AG09319 (cell line): Measurements from ENCODE around the gene GPRIN2.

ENCODE experiments used
- DNase-seq: peaks from one replicate; pipeline ENCODE4 v3.0.0-alpha.2; 2010; ENCODE audit warnings: low read depth; ENCODE audit errors: extremely low read depth
- CTCF ChIP-seq: IDR thresholded peaks from 2 replicates; pipeline ENCODE4 v1.5.1; 2011; ENCODE audit warnings: low read depth, mild to moderate bottlenecking, inconsistent platforms, low read length, moderate library complexity

The GPRIN2 gene

DNA sequence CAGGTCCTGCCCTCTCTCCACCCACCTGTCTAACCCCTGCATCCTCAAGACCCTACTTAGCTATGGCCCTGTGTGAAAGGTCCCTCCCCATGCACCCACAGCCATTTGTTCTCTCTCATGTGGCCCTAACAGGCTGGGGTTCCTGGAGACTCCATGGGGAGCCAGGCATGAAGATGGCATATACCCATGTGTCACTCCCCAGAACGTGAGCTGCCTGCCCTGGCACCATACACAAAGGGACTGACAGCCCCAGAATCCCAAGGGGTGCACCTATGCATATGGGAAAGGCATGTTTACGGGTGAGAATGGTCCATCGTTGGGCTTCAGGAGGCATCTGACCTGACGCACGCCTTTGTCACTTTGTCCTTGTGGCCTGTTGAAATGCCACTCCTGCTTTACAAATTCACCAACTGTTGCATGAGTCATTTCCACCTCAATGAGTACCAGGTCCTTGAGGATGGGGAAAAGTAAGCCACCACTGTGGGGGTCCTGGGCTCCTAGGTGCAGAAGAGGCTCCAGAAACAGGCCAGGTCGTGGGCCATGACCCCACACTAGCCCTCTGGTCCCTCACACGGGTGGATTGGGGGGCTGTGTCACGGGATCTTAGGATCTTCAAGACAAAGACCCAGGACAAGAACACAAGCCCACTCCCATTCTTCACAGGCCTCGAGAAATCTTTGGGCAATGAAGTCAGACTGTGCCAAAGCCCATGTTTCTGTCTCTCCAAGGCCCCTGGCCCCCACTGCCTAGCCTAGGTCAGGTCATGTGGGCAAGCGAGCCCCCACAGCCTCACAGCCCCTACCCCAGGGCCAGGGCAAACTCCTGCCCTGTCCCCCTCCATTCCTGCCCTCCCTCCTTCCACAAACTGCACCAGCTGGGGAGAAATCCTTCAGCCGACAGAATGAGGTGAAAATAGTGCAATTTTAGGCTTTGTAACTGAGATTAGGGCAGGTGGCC, 8.6 kb downstream of the GPRIN2 start:
- TF ChIP-seq CTCF, result no peak
- no peak for DNase-seq

DNA sequence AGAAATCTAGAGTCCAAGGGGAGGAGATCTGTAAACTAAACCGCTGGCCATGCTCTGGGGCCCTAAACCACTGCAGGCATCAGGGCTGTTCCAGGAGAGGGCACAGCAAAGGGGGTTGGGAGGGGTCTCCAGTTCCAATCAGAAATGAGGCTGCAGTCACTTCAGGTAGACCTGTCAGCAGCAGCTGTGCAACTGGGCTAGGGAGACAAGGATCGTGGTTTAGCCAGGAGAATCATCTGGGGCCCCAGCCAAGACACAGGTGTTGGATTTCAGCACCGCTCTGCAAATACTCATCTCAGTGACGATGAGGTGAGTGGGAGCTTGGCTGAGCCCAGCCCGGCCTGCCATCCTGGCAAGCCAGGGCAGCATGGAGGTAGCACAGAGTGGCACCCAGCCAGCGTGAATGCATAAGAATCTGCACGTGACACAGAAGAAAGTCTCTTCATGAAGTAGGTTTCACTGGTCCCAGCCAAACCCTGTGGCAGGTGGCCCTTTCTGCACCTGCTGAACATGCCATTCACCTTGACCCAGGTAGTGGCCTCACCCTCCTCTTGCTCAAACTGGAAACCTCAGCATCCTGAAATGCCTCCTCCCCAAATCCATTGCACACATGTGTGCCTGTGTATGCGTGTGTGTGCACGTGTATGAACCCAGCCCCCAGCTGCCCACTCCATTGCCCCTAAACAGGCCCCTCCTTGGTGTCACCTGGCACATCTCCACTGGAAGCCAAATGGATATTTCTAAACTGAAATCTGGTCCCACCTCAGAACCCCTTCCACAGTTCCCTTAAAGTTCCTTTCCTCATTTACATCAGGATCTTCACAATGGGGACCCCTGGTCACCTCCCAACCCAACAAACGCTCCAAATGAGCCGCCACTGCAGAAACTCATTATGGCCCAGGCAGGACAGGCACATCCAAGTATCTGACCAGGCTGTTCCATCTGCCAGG, 9.6 kb downstream of the GPRIN2 start:
- DNase-seq, result no peak
- TF ChIP-seq CTCF, result no peak

GRCh38 chr10:46545861-46546590, 10.4 kb downstream of the GPRIN2 start:
- DNase-seq, result no peak
- TF ChIP-seq CTCF, result no peak

DNA sequence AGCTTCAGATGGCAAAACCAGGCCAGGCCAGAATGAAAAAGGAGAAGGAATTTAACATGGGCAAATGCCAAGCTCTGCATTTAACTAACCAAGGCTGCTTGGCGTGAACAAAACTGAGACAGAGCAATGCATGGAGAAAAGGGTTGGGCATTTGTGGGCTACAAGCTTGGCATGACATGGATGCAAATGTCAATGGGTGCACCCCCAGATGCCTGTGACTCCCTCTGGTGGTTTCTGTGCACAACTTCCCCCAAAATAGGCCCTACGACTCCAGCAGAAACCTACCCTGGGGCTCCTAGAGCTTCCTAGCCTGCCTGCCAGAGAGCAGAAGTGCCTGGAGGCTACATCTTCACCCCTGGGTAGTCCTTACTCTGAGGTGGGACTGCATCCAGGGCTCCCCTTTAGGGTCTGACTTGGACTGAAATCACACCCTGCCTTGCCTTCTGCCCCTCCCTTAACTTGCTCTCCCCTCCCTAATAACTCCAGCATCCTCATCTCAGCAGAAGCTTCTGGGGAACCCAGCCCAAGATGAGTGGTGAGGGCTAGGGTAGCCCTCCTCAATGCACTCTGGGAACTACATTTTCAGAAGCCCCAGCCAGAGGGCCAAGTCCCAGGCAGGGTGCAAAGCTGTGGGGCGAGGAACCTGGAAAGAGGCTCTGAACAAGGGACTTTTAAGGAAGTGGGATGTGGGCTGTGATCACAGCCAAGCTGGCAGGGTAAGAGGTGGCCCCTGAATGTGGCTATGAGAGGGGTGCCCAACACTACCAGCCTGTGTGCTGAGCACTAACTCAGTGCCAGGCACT, 11.3 kb downstream of the GPRIN2 start:
- no peak for DNase-seq
- peak; percentile 39 for TF ChIP-seq CTCF

DNA sequence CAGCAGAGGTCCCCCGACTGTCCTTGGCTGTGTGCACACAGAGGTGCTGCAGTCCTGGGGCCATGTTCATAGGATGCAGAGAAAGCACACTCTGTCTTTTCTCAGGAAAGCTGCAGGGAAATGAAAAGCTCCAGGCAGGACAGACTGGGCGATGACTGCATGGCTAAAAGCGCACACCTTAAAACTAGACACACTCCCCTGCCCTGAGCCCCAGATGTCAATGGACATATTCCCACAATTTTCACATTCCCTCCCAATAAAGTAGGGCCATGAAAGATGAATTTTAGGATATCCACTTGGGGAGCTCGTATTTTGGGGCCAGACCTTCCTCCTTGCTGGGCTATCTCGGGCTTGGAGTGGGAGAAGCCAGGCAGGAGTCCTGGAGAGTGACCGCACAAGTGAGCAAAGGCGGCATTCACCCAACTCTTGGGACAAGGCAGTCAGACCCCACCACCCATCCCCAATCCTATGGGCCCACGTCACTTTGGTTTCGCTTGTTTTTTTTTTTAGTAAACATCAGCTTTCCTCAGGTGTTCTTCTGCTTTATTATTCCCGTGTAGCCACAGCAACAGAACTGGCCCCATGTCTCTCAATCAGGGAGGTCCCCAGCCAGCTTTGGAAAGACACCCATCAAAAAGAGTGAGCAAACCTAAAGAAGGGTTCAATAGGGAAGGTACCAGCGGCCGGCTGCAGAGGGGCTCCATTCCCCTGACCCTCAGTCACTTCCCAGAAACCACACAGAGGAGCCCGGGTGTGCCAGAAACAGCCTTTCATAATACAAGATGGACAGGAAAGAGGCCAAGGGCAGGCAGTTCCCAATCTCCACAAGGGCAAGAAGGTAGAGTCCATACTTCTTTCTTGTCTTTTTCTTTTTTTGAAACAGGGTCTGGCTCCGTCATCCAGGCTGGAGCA, 12.7 kb downstream of the GPRIN2 start:
- no peak for TF ChIP-seq CTCF
- no peak for DNase-seq
